HG02642 (cell line): ENCODE results near the gene PWWP2B.

Experiments used
- ATAC-seq: cut with Tn5 transposase; IDR thresholded peaks from one replicate; pipeline ENCODE4 v1.9.1; 2021; ENCODE audit warnings: mild to moderate bottlenecking; ENCODE audit not compliant: unreplicated experiment, poor library complexity

PWWP2B gene

DNA sequence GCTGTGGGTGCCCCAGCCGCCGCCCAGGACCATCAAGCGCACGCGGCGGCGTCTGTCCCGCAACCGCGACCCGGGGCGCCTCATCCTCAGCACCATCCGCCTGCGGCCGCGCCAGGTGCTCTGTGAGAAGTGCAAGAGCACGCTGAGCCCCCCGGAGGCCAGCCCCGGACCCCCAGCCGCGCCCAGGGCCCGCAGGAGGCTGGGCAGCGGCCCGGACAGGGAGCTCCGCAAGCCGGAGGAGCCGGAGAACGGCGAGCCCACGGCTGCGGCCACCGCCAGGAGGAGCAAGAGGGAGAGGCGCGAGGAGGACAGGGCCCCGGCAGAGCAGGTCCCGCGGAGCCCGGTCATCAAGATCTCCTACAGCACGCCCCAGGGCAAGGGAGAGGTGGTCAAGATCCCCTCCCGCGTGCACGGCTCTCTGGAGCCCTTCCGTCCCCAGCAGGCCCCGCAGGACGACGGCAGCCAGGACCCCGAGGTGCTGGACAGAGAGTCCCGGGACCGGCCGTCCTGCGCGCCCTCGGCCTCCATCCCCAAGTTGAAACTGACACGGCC lies 8.0 kb downstream of the PWWP2B start:
- no peak for ATAC-seq

DNA sequence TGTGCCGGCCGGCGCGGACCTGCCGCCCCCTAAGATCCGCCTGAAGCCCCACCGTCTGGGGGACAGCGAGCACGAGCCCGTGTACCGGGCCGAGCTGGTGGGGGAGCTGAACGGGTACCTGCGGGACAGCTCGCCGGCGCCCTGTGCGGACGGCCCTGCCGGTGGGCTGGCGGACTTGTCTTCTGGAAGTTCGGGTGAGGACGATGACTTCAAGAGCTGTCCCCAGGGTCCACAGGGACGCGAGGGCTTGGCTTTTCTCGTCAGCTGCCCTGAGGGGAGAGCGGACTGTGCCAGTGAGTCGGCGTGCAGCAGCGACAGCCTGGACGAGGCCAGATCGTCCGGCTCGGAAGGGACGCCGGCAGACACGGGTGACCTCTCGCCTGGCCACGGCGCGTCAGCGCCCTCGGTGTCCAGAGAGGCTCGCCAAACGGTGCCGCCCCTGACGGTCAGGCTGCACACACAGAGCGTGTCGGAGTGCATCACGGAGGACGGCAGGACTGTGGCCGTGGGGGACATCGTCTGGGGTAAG lies 8.5 kb downstream of the PWWP2B start:
- no peak for ATAC-seq

DNA sequence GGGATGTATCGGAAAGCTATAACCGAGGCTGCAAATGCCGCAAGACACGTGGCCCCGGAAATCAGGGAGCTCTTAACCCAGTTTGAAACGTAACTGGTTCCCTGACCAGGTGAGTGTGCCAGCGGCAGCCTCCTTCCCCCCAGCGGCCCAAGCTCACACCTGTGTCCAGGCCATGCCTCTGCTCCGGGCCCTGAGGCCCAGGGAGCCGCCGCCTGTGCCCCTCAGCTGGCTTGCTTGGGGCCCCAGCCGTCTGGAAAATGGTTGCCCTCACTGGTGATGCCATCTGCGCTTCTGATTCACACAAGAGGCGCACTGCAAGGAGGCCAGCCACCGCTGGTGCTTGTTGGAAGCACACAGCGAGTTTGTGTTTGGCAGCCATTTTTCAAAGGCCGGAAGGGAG lies 9.2 kb downstream of the PWWP2B start:
- ATAC-seq: no peak

DNA sequence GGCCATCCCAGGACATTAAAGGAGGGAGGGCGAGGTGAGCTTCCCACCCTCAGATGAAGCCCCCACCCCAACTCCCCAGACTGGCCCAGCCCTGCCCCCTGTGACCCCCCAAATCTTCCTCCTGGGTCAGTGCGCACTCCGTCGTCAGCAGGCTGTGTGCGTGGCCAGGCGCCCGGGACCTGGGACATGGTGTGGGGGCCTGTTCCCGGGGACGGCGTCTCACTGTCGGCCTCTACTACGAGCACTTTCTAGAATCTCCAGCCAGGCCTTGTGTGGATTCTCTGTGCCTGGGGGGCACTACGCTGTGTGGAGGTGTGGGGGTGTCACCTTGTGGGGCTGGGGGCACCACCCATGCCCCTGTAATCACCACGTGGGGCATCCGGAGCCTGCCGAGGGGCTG lies 9.8 kb downstream of the PWWP2B start:
- ATAC-seq: no peak

DNA sequence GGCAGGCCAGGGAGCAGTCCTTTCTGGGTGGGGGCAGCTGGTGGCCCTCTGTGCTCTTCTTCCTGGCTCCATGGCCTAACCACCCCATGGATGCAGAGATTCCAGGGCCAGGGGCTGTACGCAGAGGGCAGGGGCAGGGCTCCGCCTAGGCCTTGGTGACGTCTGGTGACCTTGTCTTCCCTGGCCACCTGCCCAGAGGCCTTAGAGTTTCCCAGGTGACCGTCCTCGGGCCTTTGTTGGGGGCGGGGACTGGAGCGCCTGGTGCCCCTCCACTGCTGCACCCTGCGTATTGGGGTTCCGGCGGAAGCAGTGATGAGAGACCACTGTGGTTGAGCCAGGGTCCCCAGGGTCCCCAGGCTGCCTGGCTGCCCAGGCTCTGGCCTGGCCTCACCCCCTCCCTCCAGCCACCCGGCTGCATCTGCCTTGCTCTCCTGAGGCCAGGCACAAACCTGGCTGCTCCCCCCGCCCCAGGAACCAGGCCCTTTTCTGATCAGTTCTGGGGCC lies 10.3 kb downstream of the PWWP2B start:
- no peak for ATAC-seq

DNA sequence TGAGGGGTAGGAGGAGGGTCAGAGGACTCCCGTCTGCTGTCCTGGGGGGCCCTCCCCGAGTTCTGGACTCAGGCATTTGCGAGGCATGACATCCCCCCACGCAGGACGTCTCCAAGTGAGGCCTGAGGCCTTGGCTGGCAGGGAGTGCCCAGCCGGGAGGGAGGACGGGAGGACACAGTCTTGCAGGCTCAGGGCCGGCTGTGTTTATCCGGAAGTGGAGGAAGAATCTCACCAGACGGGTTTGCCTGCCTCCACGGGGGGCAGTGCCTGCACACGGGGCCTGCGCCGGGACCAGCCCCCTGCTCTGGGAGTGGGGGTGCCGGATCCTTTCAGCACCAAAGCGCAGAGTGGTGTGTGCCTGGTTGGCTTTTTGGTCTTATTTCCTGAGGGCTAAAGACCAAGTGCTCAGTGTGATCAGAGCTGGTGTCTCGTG lies 10.9 kb downstream of the PWWP2B start:
- no peak for ATAC-seq

DNA sequence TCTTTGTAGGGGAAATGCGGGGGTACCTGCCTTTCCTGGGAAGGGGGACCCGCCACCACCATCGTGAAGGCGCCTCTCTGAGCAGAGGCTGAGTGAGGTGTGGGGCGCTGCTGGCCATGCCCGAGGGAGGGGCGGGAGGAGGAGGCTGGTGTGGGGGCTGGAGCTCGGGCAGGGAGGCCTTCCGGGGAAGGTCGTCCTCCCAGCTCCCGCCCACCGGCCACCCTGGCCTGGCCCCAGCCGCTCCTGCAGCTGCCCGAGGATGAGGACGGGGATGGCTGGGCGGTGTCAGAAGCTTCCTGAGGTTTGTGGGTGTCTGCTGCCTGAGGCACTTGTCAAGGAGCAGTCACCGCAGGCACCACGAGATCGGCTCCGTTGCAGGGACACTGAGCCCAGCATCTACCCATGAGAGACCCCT lies 11.4 kb downstream of the PWWP2B start:
- no peak for ATAC-seq

DNA sequence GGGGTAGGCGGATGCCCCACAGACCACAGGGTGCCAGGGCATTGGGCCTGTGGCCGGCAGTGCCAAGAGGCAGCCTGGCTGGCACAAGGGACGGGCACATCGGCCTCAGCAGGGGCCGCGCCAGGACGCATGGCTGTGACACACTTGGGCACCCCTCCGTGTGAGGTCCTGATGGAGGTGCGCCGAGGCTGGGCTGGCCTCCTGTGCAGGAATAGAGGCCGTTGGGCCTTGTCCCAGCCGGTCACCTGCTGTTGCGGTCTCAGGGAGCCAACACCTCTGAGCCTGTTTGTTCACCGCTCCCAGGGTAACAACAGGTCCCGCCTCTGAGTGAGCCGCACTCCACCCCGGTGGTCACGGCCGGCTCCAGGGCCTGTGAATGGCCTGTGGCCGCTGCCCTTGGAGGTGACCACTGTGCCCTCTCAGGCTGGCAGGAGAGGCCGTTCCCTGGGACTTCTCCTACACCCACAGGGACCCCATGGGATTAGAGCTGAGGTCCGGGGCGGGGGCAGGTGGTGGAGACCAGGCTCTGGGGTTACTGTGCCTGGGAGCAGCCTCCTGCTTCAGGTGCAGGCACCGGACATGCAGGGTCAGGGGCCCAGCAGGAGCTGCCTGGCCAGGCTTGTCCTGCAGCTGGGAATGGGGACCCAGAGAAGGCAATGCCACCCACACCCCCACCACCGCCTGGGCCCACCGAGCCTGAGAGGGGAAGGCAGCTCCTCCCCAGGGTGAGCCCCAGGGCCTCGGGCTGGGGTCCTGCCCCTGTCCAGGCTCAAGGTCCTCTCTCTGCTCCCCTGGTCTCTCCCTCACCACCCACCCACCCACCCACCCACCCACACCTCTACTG lies 12.0 kb downstream of the PWWP2B start:
- no peak for ATAC-seq

DNA sequence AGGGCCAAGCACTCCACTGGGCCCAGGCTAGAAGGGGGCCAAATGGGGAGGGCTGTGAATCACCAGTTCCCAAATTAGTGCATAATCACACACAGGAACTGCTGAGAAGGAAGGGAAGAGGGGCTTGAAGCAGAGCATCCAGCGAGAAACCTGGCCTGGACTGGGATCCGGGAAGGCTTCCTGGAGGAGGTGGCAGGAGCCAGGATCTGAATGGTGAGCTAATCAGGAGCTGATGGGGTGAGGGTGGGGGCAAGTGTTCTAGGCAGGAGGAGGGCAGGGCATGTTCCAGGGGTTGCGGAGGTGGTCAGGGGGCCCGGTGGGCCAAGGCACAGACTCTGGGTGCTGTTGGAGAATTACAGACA lies 12.6 kb downstream of the PWWP2B start:
- ATAC-seq: no peak

DNA sequence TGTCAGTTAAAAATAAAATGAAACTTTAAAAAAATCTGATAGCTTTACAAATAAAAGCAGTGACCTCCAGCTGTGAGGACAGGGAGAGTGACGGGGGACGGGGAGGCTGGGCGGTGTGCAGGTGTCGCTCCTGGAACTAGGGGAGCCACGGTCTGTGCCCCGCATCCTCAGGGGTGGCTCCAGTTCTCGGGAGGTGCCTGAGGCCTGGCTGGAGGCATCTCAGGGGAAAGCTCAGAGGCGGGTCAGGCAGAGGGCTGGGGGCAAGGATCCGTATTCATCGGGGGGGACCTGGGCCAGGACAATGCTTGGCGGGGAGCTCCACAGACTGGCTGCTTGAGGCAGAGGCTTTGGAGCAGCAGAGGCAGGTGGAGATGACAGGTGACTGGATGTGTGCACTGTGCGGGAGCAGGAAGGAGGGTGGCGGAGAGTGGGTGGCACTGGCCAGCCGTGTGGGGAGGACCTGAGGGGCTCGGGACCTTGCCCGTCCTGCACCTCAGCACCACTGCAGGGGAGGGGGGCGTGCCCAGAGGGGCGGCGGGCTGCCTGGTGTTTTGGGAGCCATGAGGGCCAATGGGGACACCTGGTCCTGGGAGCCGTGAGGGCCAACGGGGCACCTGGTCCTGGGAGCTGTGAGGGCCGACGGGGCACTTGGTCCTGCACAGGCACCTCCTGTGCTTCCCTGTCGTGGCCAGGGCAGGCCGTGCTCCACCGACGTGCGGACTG lies 13.2 kb downstream of the PWWP2B start:
- ATAC-seq: no peak

DNA sequence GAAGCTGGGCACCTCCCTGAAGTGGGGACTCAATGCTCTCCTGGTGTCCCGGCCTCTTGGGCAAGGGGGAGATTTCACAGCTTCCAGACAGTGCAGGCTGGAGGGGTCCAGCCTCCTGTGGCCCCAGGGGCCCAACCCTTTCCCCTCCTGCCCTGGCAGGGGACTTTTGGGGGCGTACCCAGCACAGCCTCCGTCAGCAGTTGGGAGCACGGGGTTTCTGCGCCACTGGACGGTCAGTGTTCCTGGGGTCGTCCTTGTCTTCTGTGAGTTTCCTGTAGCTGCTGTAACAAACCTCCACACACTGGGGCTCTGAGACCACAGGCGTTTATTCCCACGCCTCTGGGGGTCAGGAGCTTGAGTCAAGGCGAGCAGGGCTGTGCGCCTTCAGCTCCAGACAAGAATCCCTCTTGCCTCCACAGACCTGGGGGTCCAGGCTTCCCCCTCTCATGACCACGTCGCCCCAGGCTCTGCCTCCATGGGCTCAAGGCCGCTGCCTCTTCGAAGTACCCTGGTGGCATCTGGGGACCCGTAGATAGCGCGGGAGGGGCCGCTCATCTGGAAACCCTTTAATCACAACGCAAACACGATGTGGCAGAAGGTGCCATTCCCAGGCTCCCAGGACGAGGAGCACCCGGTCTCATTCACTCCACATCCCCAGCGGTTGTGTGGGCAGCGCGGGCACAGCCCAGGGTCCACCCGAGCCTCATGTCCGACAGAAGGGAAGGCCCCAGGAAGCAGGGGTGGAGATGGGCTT lies 14.0 kb downstream of the PWWP2B start:
- ATAC-seq: no peak

DNA sequence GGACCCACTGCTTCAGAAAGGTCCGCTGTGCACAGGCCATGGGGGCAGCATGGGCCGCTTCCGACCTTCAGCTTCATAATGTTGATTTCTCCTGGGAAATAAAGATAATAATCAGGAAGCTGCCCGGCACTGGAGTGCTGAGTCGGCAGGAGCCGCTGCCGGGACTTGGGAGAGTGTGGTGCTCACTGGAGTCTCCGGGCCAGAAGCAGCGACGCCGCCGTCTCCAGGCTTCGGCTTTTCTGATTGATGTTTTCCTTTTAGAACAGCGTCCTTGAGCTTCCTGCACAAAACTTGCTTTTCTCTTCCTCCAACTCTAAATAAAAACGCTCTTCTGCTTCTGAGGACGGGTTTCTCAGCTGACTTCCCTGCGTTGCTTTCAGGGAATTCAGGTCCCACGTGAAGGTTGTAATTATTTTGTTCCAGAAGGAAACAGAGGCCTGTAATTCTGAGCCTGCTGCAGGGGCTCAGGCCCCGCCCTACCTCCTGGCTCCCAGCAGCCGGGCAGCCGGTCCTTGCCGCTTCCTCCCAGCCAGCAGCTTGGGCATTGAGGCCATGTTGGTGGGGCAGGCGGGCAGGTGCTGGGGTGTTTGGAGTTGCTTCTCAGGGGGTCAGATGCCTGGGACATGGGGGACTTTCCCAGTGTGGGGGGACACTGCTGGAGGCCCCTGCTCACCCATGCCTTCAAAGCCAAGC lies 14.7 kb downstream of the PWWP2B start:
- ATAC-seq: no peak

DNA sequence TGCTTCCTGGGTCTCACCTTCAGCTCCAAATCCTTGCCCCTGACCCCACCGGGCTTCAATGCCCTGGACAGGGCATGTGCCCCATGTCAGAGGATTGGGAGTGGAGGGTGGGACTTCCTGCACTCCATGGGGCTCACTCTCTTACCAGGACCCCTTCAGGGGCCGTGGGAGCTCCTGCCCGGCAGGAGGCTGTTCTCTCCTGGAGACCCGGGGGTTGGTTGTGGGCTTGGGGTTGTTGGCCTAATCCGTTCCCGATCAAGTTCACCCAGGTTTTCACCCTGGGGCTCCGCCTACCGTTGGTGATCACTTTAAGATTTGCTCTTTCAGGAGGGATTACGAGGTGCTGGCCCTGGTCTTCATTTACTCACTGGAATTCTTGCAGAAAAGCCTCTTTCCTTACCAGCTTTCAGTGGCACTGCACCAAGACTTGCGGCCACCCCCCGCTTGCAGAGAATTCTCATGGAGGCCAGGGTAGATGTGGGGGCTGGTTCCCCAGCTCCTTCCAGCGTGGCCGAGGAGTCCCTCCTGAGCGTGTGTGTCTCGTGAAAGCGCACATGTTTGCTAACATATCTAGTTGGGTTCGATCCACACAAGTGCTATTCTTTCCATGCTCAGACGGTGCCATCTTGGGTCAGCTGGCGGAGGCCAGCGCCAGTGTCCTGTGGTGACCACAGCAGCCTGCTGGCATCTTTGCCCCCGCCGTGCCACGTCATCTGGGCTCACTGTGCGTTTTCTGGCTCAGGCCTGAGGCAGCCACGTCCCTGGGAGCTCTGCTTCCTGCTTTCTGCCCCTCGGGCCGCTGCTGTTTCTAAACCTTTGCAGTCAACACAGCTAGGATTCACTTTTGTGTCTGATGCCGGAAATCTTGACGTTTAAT lies 15.6 kb downstream of the PWWP2B start:
- no peak for ATAC-seq

DNA sequence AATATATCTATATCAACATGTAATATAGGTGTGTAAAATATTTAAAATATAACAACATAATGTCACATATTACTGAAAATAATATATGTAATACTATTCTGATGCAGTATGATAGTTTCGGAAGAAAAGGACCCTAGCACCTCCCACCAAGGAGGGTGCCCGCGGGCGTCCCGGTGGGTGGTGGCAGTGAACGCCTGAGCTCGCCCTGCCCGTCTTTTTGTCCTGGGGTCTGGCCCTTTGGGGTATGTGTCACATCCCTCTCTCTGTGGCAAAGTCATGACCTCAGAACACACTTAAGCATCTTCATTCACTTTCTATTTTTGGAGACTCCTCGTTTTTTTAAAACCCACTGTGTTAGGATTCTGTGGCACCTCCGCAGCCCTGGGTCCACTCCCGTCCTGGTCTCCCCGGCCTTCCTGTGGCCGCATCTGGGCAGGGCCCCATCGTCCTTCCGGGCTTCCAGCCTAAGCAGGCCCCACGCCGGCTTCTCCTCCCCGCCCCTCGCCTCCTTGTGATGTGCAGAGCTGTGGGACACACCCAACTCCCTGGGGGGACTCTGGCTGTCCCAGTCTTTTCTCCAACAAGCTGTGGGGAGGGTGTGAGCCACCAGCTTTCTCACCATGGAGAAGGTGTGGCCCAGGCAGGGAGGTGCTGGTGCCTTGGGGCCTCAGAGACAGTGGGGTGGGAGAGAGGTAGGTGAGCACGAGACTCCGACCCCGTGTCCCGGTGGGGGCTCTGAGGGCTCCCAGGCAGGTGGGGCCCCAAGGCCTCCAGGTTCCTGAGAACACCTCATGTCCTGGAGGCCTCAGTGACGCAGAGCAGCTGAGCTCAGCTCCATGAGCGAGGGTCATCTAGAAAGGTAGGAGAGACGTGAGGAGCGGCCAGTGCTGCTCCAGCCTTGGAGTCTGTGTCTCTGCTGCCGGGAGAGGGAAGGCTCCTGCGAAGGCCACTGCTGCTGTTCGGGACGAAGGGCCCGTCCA lies 16.5 kb downstream of the PWWP2B start:
- ATAC-seq: no peak

DNA sequence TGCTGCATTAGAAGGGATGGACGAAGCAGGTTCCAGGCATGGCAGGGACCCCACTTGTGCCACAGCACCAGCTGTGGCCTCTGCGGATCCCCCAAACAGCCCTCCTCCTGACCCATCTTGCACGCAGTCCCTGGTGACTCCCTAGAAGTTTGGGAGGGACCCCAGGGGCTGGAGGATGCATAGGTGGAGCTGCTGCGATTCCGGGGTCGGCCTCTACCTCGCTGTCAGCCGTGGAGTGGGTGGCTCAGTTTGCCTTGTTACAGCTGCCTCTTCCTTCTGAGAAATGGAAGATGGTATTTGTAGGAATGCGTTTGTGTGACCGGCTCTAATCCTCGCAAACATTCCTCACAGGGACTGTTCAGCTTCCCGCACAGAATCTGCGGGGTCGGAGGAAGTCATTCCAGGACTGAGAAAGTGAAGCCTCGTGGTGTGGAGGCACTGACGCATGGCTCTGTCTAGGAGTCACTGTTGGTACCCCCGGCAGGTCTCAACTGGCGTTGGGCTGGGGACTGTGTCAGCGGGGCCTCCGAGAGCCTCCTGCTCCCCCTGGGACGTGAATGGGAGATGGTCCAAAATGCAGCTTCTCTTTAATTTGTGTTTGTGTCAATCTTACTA lies 17.5 kb downstream of the PWWP2B start:
- ATAC-seq: no peak

DNA sequence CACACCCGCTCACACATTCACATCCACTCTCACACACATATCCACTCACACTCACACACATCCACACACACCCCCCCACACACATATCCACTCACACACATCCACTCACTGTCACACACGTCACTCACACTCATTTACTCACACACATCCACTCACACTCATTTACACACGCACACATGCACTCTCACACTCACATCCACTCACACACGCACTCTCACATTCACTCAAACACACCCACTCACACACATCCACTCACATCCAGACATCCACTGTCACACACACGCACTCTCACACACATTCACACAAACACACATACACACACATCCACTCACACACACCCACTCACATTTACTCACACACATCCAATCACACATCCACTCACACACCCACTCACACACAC lies 18.3 kb downstream of the PWWP2B start:
- no peak for ATAC-seq

DNA sequence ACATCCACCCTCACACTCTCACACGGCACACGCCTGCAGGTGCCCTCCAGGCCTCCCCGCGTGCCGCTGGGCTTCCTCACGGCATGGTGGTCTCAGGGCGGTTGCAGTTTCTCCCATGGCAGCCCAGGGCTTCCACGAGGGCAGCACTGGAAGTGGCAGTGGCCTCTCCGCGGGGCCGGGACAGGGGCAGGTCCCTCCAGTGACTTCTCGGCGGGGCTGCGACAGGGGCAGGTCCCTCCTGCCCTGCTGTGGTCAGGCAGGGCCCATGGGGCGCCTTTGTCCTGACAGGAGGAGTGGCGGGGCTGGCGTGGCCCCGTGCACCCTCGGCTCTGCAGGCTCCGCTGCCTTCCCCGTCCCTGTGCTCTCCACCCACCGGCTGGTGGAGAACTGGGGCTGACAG lies 19.0 kb downstream of the PWWP2B start:
- no peak for ATAC-seq
